Stimulated activated naive CD4-positive, alpha-beta T cell treated with Interleukin-2 at 50 U/mL for 16 hours (primary cell): ENCODE results near the gene LGI2.
"Not testable (repeated sequence)": the region's sequence is repeated elsewhere in the genome, so short reads cannot be mapped to it uniquely, and the experiment has no call there.

ENCODE experiments used
- DNase-seq: peaks from one replicate; lab custom pipeline; 2025; lab: John Stamatoyannopoulos, UW

Gene LGI2

GRCh38 chr4:25030277-25031076 is at the start of gene LGI2:
Gene LGI2, minus strand, starts transcription at chr4:25030946. Its CDS starts 253 bp downstream, at chr4:25030693.
- DNase-seq: no peak

GRCh38 chr4:25078523-25078922 is 47.8 kb upstream of the LGI2 start:
- DNase-seq: no peak

DNA sequence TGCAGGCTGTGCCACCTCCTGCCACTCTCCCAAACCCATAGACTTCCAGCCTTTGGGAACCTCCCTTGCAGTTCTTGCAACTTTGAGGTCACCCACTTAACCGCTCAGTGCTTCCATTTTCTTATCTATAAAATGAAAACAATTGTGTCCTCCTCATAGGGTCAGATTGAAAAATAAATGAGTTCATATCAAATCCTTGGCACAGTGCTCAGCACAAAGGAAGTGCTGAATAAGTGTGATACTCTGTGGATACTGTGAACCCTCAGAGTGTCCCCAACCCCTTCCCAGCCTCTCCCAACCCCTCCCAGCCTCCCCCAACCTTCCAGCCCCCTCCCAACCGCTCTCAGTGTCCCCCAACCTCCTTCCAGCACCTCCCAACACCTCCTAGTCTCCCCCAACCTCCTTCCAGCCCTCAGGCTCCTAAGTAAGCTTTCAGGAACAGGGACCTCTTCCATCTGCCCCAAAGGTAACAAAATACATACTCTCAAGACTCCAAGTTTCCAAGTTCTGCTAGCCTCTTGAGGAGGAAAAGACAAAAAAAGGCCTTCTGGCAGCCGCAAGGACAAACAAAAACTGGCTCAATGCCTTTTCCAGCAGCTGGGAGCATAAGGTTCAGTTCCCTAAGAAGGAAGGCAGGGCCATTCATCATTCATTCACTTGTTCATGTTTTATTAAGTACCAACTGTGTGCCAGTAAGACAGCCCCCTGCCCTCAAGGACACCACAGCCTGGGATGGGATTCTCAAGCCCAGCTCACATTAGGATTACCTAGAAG is 46.1 kb upstream of the LGI2 start:
- DNase-seq: no peak

GRCh38 chr4:25075851-25076250 is 45.1 kb upstream of the LGI2 start:
- no peak for DNase-seq

- DNase-seq: no peak
Observed at GRCh38 chr4:25075129-25075528, 44.4 kb upstream of the LGI2 start.

GRCh38 chr4:25070545-25070944 is 39.8 kb upstream of the LGI2 start:
- DNase-seq: no peak

GRCh38 chr4:25069014-25069413 is 38.3 kb upstream of the LGI2 start:
- DNase-seq: no peak

DNA sequence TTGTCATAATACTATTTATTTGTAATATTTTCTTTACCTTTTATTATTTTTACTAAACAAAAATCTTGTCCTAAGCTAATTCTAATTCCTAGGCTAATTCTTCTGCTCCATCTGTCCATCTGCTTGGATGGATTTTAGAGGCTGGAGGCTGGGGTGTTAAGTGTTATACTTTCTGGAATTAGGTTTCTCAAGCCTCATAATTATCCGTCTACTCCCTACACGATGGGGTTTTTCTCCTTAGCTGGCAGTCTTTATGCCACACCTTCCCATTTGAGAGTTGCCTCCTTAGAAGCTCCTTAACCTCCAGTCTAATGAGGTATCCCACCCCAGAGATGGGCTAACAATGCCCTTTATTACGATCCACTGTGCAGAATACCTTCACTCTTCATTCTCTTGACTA is 37.6 kb upstream of the LGI2 start:
- DNase-seq: no peak

DNA sequence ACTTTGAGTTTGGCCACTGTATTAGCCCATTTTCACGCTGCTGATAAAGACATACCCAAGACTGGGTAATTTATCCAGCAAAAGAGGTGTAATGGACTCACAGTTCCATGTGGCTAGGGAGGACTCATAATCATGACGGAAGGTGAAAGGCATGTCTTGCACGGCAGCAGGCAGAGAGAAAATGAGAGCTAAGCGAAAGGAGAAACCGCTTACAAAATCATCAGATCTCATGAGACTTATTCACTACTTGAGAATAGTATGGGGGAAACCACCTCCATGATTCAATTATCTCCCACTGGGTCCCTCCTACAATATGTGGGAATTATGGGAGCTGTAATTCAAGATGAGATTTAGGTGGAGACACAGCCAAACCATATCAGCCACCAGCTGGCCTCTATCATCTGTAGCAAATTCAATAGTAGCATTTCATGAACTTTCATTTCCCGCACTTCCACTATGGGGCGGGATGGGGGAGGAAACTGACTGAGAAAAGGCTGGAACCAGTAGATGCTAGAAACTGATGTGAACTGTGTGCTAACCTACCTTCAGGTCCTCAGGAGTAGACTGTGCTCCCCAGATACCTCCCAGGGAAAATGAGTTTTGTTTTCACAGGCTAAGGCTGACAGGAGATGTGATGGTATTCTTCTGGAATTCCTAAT is 35.3 kb upstream of the LGI2 start:
- no peak for DNase-seq

- DNase-seq: no peak
Observed at GRCh38 chr4:25065431-25065858, 34.7 kb upstream of the LGI2 start.

GRCh38 chr4:25064447-25064846 is 33.7 kb upstream of the LGI2 start:
- not testable (repeated sequence) for DNase-seq

DNA sequence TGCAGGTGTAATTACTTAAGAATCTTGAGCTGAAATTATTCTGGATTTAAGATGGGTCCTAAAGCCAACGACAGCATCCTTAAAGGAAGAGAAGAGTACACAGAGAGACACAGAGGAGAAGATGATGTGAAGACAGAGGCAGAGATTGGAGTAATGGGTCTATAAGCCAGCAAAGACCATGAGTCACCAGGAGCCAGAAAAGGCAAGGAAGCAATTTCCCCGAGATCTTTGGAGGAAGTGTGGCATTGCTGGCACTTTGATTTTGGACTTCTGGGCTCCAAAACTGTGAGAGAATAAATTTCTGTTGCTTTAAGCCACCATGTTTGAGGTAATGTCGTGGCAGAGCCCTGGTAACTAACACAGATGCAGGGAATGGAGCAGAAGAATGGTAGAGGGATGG is 32.4 kb upstream of the LGI2 start:
- no peak for DNase-seq

- DNase-seq: no peak
Observed at GRCh38 chr4:25062098-25062497, 31.4 kb upstream of the LGI2 start.

DNA sequence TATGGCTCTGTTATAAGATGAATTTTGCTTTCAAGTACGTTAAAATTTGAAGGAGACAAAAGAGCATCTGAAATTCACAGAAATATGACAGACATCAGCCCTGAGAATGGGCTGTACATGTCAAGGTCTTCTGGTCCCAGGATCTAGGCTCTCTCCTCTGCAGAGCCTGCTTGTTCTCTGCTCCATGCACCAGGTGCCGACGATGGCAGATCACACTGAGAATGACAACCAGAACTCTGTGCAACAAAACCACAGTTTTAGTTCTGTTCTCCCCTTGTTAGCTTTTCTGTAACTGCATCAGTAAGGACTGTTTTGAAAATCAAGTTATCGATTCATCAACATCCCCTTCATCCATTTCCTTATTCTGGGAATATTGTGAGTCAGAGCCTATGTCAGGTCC is 30.9 kb upstream of the LGI2 start:
- no peak for DNase-seq

- DNase-seq: no peak
Observed at GRCh38 chr4:25060963-25061340, 30.2 kb upstream of the LGI2 start.

- DNase-seq: no peak
Observed at GRCh38 chr4:25060241-25060962, 29.7 kb upstream of the LGI2 start.

DNA sequence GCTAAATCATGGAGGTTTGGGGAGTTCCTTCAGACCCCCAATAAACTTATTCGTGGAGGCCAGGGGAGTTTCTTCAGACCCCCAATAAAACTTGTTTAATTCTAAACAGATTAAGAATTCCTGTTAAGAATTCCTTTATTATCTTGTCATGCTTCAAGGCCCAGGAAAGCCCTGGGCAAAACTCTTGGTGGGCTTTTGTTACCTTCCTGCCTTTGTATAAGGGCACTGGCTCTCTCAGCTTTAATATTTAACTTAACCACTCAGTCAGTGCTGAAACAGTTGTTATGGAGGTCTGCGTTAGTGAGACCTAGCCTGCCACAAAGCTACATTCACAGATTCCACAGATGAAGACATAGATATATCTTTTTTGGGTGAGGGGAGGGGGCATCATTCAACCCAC is 29.0 kb upstream of the LGI2 start:
- DNase-seq: no peak

DNA sequence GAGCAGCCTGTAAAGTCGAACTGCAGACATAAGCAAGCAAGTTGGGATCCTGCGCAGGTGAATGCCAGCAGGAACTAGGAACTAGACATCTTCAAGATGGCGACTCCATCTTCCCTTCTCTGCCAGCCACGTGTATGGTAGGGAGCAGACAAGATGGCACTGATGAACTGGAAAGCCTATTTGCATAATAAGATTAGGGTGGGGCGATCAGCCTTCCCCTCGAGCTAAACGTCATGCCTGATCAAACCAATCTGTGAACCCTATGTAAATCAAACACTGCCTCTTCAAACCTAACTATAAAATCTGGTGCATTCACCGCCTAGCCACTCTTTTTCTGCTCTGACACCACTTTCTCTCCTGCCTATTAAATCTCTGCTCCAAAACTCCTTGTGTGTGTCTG is 28.1 kb upstream of the LGI2 start:
- no peak for DNase-seq

GRCh38 chr4:25057299-25057698 is 26.6 kb upstream of the LGI2 start:
- no peak for DNase-seq

- not testable (repeated sequence) for DNase-seq
Observed at GRCh38 chr4:25052037-25052436, 21.3 kb upstream of the LGI2 start.

DNA sequence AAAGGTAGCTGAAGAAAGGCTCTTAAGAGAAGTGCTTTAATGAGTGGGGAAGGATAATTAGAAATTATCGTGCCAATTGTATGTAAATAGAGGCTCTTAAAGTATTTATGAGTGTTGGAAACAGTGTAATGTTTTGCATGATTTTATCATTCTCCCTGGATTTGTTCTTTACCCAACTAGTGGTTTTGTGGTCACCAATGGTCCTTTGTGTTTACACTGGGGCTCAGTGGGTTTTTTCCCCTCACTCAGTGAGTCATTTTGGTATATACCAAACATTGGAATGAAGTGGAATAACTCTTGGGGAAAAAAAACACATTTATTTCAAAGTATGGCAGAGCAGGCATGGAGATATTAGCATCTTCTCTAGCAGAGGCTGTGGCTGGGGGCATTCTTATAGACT is 20.8 kb upstream of the LGI2 start:
- DNase-seq: no peak

DNA sequence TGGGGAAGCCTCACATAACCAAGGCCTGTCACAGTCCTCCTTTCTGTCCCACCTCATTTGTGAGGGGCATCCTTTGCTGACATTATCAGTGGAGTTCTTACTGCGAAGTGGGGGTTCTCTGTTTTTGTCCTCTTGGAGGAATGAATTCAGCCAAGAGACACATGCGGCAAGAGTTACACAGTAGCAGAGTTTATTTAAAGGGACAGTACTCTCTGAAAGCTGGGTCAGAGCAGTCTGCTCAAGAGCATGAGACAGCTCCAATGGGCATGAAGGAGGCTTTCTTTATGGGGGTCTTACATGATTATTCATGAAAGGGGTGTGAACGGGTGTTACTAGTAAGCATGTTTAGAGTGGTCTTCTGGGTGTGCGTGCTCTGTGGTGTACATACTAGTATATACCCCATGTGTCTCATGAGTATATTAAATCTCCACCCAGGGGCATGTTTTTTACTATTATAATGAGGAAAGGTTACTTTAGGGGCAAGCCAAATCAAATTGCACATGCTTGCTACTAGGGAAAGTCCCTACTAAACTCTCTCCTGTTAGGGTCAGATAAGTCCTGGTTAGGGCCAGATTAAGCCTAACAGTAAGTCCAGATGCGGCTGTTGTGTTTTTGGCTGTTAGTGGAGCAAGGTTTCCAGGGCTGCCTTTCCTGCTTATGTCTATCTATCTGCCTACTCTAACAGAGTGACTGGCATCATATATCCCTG is 19.8 kb upstream of the LGI2 start:
- no peak for DNase-seq
